NCI-H82 treated with DMSO at 0.1 percent for 48 hours (cell line): ENCODE data around the gene GAS7.
A peak's percentile ranks its signal among the peaks of the same experiment; 100 is the strongest.
"Not testable (repeated sequence)": the region's sequence is repeated elsewhere in the genome, so short reads cannot be mapped to it uniquely, and the experiment has no call there.

Experiments used
- DNase-seq: peaks from one replicate; lab custom pipeline; 2025; ENCODE audit not compliant: unreplicated experiment; lab: John Stamatoyannopoulos, UW

Gene GAS7

GRCh38 chr17:10114931-10115535 lies 83.4 kb downstream of the GAS7 start:
- DNase-seq: no peak

DNA sequence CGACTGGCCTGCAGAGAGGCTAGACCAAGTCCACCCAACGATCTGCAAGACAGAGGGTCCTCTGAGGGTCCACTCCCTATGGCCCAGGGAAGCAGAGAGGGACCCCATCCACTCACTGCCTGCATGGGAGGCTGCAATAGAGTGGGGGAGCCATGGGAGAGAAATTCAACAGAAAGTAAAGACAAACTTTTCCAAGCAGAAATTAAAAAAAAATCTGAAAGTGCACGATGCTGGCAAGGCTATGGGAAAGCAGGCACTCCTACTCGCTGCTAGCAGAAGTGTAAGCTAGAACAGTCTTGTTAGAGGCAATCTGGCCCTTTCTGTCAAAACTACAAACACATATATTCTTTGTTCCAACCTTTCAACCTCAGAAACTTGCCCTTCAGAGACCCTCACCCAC lies 85.4 kb downstream of the GAS7 start:
- no peak for DNase-seq

DNA sequence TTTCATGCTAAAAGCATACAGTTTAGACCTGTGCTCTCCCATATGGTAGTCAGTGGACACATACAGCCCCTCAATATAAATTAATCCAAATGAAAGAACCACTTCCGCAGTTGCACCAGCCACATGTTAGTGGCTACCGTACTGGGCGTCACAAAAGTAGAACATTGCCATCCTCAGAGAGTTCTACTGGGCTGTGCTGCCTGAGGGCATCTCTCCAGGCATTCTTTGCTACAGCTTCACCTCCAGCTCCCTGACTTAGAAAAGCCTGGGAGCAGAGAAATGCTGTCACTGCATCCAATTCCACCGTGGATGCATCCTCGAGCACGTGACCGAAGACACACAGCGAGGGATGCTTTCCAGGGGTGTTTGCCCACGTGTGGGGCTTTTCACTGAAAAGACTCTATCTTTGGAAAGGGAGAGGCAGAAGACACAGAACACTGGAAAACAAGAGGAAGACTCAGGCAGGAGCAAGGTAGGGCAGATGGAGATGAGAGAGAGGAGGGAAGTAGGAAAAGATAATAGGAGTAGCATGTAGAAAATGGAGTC lies 86.4 kb downstream of the GAS7 start:
- no peak for DNase-seq

DNA sequence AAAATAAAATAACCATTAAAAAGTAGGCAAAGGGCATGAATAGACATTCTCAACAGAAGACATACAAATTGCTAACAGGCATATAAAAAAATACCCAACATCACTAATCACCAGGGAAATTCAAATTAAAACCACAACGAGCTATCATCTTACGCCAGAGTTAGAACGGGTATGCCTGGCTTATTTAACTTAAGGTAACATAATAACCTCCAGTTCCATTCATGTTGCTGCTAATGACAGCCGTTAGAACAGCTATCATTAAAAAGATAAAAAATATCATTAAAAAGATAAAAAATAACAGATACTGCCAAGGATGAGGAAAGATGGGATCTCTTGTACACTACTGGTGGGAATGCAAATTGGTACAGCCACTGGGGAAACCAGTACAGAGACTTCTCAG lies 89.3 kb downstream of the GAS7 start:
- DNase-seq: no peak

DNA sequence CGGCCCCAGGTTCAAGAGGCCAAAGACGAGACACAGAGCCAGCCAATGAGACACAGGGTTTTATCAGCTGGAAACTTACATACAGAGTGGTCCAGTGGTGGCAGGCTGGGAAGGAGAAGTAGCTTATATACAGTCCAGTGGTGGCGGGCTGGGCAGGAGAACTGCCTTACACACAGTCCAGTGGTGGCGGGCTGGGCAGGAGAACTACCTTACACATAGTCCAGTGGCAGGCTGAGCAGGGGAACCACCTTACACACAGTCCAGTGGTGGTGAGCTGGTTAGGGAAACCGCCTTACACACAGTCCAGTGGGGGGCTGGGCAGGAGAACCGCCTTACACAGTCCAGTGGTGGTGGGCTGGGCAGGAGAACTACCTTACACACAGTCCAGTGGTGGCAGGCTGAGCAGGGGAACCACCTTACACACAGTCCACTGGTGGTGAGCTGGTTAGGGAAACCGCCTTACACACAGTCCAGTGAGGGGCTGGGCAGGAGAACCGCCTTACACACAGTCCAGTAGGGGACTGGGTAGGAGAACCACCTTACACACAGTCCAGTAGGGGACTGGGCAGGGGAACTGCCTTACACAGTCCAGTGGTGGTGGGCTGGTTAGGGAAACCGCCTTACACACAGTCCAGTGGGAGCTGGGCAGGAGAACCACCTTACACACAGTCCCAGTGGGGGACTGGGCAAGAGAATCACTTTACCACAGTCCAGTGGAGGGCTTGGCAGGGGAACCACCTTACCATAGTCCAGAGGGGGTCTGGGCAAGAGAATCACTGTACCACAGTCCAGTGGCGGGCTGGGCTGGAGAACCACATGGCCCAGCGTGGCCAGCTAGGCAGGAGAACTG lies 90.9 kb downstream of the GAS7 start:
- no peak for DNase-seq

DNA sequence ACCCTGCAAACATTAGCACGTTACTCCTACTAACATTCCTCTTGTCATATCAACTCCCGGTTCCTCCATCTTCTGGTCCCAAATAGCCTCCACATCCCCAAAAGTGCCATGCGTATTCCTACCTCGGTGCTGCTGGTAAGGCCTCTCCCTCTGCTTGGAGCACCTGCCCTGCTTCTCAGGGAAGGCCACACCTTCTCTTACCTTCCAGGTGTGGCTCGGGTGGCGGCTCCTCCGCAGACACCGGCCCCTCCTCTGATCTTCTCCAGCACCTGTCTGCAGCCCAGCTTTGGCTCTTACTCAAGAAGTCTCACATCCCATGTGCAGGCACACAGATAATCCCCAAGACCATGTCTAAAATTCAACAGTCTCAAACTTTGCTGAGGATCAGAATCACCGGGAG lies 92.3 kb downstream of the GAS7 start:
- DNase-seq: no peak

DNA sequence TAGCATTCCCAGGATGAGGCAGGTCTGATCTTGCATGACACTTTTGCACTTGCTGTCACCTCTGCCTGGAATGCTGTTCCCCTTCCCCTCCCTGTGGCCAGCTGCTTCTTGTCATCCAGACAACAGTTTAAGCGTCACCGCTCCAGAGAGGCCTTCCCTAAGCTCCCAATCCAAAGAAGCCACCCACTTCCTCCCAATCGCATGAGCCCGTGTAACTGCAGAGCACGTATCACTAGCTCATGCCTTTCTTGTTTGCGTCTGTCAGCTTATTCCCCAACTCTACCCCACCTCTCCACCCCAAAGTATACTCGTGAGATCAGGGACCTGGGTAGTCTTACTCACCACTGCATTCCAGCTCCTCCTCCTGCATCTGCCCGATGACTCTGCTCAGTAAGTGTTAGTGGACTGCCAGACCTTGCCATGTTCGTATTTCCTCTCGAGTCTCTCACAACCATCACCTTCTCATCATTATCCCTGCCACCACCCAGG lies 92.8 kb downstream of the GAS7 start:
- DNase-seq: no peak

GRCh38 chr17:10103712-10104111 lies 94.7 kb downstream of the GAS7 start:
- no peak for DNase-seq

DNA sequence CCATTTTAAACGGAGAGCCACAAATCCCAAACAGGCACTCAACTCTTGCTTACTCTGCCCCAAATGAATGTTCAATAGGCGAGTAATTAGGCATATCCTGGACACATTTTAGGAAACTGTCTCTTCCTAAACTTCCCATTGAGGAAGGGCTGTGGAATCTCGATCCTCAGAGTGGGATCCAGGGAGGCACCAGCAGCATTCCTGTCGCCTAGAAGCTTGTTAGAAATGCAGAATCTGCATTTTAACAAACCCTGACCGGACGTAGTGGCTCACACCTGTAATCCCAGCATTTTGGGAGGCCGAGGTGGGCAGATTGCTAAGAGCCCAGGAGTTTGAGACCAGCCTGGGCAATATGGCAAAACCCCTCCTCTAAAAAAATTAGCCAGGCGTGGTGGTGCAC lies 95.6 kb downstream of the GAS7 start:
- DNase-seq: no peak

DNA sequence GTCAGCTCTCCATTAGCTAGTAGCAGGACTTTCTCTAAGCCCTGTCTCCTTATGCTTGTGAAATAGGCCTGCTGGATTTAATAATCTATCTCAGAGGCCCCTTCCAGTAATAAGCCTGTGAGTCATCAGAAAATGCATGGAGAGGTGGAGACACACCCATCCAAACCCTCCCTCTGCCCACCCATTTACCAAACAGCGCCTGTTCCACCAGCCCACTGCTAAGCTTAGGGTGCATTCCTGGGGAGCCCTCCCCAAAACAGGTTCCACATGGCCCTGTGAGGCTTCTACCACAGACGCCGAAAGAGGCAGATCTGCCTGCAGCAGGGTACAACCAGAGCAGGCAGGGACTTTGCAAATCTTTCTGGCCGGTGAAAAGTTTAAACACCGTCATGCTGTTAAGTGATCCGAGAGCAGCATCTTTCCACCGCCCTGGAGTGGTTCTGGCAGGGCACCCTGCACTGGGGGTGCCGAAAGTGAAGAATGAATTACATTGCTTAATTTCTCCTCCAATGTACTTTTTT lies 99.3 kb downstream of the GAS7 start:
- DNase-seq: no peak

- no peak for DNase-seq
Observed at GRCh38 chr17:10096596-10096995, 101.8 kb downstream of the GAS7 start.

DNA sequence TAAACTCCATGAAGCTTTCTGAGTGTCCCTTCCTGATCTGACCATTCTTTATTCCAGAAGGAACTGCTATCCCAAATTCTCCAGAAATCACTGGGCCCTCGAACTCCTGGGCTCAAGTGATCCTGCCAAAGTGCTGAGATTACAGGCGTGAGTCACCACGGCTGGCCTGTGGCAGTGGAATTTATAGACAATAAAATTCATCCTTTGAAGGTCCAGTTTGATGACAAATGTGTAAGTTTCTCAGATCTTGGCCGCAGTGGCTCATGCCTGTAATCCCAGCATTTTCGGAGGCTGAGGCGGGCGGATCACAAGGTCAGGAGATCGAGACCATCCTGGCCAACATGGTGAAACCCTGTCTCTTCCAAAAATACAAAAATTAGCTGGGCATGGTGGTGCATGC lies 103.1 kb downstream of the GAS7 start:
- not testable (repeated sequence) for DNase-seq

GRCh38 chr17:10094797-10095196 lies 103.6 kb downstream of the GAS7 start:
- DNase-seq: no peak

- no peak for DNase-seq
Observed at GRCh38 chr17:10092595-10092994, 105.8 kb downstream of the GAS7 start.

- no peak for DNase-seq
Observed at GRCh38 chr17:10091046-10091445, 107.4 kb downstream of the GAS7 start.

DNA sequence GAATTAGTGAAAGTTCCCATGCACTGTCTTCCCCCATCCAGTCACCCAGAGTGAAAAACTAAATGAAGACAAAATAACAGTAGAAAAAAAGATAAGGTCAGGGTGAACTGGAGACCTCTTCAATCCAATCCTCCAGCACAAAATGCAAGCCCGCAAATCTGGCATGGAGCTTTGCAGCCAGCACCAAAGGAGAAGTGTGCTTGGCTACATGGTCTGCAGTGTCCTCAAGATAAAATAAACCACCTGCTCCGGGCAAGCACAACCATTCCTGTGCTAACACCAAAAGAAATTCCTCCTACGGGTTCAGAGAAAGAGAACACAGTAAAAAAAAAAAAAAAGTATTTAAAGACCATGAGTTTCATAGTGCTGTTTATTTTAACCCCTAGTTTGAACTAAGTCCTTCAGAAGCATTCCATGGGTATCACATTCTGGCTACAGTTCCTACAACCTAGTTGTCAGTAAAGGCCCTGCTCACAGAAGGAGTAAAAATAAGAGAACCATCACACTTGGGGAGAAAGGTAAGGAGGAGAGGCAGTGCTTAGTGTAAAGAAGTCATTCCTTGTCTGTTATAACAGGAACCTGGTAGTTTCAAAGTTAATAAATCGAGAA lies 109.1 kb downstream of the GAS7 start:
- DNase-seq: no peak

DNA sequence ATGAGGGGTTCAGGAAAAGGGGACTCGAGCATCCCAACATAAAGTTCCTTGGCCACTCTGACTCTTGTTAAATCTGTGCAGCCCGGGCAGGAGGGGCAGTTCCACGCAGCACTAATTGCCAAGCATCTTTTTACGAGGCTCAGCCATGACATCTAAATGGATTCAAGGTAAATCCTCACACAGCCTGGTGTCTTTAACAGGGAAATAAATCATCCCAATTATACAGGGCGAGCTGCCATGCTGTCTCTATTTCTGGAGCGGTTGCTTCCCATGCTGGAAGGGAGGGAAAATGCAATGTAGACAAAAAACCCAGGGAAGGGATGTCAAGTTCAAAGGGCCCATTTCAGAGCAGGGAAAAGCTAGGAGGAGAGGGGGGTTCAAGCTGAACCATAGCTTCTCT lies 110.0 kb downstream of the GAS7 start:
- peak; percentile 58 for DNase-seq

DNA sequence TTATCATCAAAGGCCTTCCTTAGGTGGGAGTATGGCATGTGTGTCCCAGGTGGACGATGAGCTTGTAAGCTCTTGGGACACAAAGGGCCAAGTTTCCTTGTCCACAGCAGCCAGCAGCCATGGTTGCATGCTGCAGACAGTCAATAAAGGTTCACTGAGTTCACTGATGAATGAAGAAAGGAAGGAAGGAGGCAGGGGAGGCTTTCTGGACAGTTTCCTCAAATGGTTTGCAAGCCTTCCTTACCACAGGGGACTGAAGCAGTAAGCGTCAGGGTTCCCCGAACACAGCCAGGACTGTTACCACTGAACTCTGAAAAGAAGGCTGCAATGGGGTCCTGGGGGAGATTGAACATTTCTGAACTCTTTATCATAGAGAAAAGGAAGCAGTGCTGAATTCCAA lies 111.1 kb downstream of the GAS7 start:
- no peak for DNase-seq

DNA sequence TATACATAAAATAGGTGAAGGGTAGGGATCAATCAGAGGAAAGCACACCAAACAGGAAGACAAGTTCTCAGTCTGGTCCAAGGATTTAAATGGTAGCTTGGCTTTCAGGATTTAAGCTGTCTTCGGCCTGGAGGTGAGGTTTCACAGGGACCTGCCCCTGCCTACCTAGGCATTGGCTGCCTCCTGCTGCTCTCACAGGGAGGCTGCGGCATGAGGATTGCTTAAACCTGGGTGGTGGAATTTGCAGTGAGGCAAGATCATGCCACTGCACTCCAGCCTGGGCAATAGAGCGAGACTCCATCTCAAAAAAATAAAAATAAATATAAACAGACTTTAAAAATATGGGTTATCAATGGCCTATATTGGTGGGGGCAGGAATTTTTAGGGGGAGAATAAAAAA lies 114.5 kb downstream of the GAS7 start:
- DNase-seq: no peak

DNA sequence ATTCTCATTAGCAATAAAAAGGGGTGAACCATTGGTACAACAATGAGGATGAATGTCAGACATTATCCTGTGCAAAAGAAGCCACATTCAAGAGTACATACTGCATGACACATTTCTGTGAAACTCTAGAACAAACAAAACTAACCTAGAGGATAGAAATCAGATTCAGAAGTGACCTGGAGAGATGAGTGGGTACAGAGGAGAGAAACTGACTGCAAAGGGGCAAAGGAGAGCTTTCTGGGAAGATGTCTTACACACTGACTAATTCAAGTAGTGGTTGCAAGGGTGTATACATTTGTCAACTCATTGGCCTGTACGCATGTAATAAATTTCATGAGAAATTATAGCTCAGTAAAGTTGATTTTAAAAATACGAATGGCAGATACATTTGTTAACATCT lies 115.6 kb downstream of the GAS7 start:
- DNase-seq: no peak

DNA sequence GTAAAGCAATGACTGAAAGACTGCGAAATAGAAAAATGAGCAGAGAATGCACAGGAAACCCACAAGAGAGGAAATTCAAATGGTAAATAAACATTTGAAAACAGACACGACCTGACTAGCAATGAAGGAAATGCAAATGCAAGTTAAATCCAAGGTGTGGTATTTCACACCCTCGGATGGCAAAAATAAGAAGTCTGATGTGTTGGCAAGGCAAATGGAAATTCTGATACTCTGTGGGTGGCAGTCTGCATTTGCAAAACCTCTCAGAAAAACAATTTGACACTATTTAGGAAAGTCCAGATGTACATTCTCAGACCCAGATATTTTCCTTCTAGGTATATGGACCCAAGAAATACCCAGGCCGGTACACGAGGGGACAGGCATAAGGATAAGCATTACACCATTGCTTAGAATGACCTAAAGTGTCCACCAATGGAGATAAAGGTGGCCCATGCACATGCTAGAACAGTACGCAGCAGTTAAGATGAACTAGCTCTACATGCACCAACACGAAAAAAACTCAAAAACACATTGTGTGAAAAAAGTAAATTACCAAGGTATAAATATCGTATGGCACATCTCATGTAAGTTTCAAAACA lies 116.7 kb downstream of the GAS7 start:
- DNase-seq: no peak
